Osteoblast (primary cell): ENCODE data around the gene PAX2. TPM values are rescaled to one million over a fixed set of nuclear protein-coding genes. Genes with fewer than 3 reads are reported as not detected.

Experiments
- DNase-seq: peaks from one replicate; pipeline ENCODE4 v3.0.0; 2011; ENCODE audit warnings: low spot score, mixed read lengths; ENCODE audit not compliant: insufficient read length; ENCODE audit errors: missing footprints
- H2AFZ ChIP-seq: 2 replicates; pipeline ENCODE4 v1.6.0; 2011; ENCODE audit warnings: mild to moderate bottlenecking, low read length
- H3K27ac ChIP-seq: 2 replicates; pipeline ENCODE4 v1.5.1; 2011; ENCODE audit warnings: mild to moderate bottlenecking, low read depth, low read length, moderate library complexity
- H3K27me3 ChIP-seq: 2 replicates; pipeline ENCODE4 v1.6.0; 2012; ENCODE audit warnings: mild to moderate bottlenecking, control low read depth, inconsistent platforms, low read length, moderate library complexity; ENCODE audit not compliant: insufficient read depth
- H3K36me3 ChIP-seq: 2 replicates; pipeline ENCODE4 v1.5.1; 2011; ENCODE audit warnings: mild to moderate bottlenecking, low read length, control low read depth, moderate library complexity; ENCODE audit not compliant: insufficient read depth
- H3K4me1 ChIP-seq: 2 replicates; pipeline ENCODE4 v1.5.1; 2011; ENCODE audit warnings: mild to moderate bottlenecking, low read length, control low read depth, moderate library complexity; ENCODE audit not compliant: insufficient read depth
- H3K4me2 ChIP-seq: 2 replicates; pipeline ENCODE4 v1.6.0; 2011; ENCODE audit warnings: mild to moderate bottlenecking, low read length; ENCODE audit not compliant: insufficient read depth
- H3K4me3 ChIP-seq: fragments of 200-600 bp; sonication (generic); 3 replicates; pipeline ENCODE4 v1.5.1; 2012; ENCODE audit warnings: mild to moderate bottlenecking, low read length, inconsistent platforms; ENCODE audit not compliant: insufficient read depth
- H3K79me2 ChIP-seq: 2 replicates; pipeline ENCODE4 v1.6.0; 2012; ENCODE audit warnings: mild to moderate bottlenecking, low read length, control low read depth, inconsistent platforms; ENCODE audit not compliant: insufficient read depth
- H3K9me3 ChIP-seq: 2 replicates; pipeline ENCODE4 v1.5.1; 2011; ENCODE audit warnings: low read depth, low read length, control low read depth
- H4K20me1 ChIP-seq: 2 replicates; pipeline ENCODE4 v1.6.0; 2012; ENCODE audit warnings: mild to moderate bottlenecking, low read length, control low read depth; ENCODE audit not compliant: insufficient read depth
- total RNA-seq: library from RNA; depleted of rRNA; stranded (reverse); fragments of >200 nt; gene quantifications from 2 replicates; pipeline ENCODE4 v1.2.3, GENCODE V29; 2012
- TF ChIP-seq, protein P1 (sequence below): IDR thresholded peaks from 2 replicates; pipeline ENCODE4 v1.5.1; 2011; ENCODE audit warnings: mild to moderate bottlenecking, low read depth, low read length, moderate library complexity; ENCODE audit errors: extremely low read depth

PAX2 gene
- total RNA-seq, 1 donor = not detected

DNA sequence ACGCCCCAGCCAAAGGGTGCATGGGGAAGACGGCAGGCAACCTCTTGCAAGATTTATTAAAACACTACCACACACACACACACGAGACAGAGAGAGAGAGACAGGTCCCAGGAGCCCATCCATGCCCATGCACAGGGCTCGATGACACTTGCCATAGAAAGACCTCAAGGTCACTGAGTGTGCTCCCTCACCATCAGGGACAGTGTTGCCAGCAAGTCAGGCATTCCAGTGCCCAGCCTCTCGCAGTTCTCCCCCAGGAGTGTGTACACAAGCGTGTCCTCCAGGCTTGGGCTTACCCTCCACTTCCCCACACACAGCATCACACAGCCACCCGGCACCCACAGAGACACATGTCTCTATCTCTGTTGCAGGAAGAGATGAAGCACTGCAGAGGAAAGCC, 120.6 kb downstream of the PAX2 start:
- Histone ChIP-seq H3K4me1 (no peaks in the 10 kb centered on the region), H2AFZ (no peak overlapping the region), H3K27ac (no peak overlapping the region), H3K27me3 (peaks cover 50% of the 10 kb centered on the region), H3K9me3 (no peaks in the 10 kb centered on the region), H3K4me3 (no peak overlapping the region), H3K36me3 (no peaks in the 10 kb centered on the region), H4K20me1 (no peaks in the 10 kb centered on the region), H3K4me2 (no peak overlapping the region), H3K79me2 (no peaks in the 10 kb centered on the region)
- TF ChIP-seq, protein P1, sequence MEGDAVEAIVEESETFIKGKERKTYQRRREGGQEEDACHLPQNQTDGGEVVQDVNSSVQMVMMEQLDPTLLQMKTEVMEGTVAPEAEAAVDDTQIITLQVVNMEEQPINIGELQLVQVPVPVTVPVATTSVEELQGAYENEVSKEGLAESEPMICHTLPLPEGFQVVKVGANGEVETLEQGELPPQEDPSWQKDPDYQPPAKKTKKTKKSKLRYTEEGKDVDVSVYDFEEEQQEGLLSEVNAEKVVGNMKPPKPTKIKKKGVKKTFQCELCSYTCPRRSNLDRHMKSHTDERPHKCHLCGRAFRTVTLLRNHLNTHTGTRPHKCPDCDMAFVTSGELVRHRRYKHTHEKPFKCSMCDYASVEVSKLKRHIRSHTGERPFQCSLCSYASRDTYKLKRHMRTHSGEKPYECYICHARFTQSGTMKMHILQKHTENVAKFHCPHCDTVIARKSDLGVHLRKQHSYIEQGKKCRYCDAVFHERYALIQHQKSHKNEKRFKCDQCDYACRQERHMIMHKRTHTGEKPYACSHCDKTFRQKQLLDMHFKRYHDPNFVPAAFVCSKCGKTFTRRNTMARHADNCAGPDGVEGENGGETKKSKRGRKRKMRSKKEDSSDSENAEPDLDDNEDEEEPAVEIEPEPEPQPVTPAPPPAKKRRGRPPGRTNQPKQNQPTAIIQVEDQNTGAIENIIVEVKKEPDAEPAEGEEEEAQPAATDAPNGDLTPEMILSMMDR = no peak
- peak; percentile 53 for DNase-seq

DNA sequence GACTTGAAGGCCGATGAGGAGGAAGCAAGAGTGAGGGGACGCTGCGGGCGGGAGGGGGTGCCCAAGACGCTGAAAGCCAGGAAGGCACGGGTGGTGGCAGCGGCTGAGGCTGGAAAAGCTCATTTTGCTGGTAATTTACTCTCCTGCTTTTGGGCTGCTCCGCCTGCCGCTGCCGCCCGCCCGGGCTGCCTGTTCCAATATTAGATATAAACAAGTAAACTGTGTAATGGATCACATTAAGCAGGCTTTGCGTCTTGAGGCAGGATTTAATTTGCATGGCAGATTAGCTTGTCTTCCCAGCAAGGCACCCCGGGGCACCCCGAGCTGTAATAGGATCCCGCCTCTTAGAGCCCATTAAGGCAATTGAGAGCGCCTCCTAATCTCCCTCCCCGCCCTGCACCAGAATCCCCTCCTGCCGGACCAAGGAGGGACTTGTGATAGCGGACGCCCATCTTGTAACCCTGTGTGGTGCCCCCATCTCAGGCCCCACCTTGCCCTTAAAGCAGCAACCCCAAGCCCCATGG, 121.3 kb downstream of the PAX2 start:
- Histone ChIP-seq H3K36me3 (no peaks in the 10 kb centered on the region), H2AFZ (no peak overlapping the region), H3K27ac (no peak overlapping the region), H3K79me2 (no peaks in the 10 kb centered on the region), H3K27me3 (peaks cover 50% of the 10 kb centered on the region), H3K4me3 (no peak overlapping the region), H4K20me1 (no peaks in the 10 kb centered on the region), H3K9me3 (no peaks in the 10 kb centered on the region), H3K4me1 (no peaks in the 10 kb centered on the region), H3K4me2 (no peak overlapping the region)
- DNase-seq = no peak
- TF ChIP-seq, protein P1 = no peak

DNA sequence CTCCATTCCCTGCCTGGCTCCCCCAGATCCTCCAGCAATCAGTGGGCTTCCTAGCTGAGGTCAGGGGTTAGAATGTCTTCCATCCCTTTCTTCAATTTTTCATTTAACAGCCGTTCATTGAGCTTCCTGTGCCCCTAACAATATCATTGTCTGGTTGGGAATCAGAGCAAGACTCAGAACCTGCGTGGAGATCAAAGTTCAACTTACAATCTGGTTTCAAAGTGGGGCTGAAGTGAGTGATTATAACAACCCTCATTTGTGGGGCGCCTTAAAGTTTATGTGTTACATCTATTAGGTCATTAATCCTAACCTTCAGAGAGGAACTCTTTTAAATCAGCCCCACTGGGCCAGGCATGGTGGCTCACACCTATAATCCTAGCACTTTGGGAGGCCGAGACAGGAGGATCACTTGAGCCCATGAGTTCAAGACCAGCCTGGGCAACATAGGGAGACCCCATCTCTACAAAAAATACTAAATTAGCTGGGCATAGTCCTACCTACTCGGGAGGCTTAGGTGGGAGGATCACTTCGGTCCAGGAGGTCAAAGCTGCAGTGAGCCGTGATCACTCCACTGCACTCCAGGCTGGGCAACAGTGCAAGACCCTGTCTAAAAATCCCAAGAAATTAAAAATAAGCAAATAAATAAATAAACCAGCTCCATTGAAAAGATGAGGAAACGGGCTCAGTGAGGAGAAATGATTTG, 122.0 kb downstream of the PAX2 start:
- Histone ChIP-seq H2AFZ (no peak overlapping the region), H3K27ac (no peak overlapping the region), H3K27me3 (peaks cover 50% of the 10 kb centered on the region), H3K4me3 (no peak overlapping the region), H3K4me1 (peaks cover 5% of the 10 kb centered on the region), H3K9me3 (no peaks in the 10 kb centered on the region), H4K20me1 (no peaks in the 10 kb centered on the region), H3K36me3 (no peaks in the 10 kb centered on the region), H3K4me2 (no peak overlapping the region), H3K79me2 (no peaks in the 10 kb centered on the region)
- TF ChIP-seq, protein P1 = no peak
- DNase-seq = no peak

DNA sequence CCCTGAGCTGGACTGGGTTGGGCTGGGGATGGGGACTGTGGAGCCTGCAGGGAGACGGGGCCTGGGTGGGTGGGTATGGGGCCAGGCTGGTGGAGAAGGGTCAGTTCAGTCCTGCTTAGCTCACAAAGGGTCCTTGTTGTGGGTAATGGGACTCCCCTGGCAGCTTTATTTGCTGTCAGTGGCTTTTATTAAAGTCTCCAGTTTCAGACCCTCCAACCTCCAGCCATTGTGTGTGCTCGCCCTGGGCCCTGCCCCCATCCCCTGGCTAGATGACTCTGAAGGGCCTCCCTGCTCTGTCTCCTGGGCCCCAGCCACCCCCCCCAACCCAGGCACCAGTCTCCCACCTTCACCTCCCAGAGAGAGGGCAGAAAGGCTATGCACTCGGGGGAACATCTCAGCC, 123.0 kb downstream of the PAX2 start:
- H3K9me3 ChIP-seq = no peaks in the 10 kb centered on the region
- no peaks in the 10 kb centered on the region for H4K20me1 ChIP-seq
- H3K27ac ChIP-seq = no peak overlapping the region
- H3K4me2 ChIP-seq = no peak overlapping the region
- H2AFZ ChIP-seq = no peak overlapping the region
- H3K27me3 ChIP-seq = peaks cover 47% of the 10 kb centered on the region
- no peaks in the 10 kb centered on the region for H3K79me2 ChIP-seq
- no peak overlapping the region for H3K4me3 ChIP-seq
- H3K36me3 ChIP-seq = no peaks in the 10 kb centered on the region
- peaks cover 5% of the 10 kb centered on the region for H3K4me1 ChIP-seq
- TF ChIP-seq, protein P1 = no peak
- DNase-seq = no peak
